WTC11 (cell line): Measurements from ENCODE around the gene MYF6.

Experiments
- ELF4 ChIP-seq: sonication (generic); formaldehyde crosslinking; IDR thresholded peaks from 2 replicates; pipeline ENCODE4 v1.8.1; 2022; ENCODE audit warnings: low read depth, mild to moderate bottlenecking, moderate library complexity, missing genetic modification reagents
- FOXJ3 ChIP-seq: sonication (generic); formaldehyde crosslinking; IDR thresholded peaks from 2 replicates; pipeline ENCODE4 v1.9.0; 2021; ENCODE audit warnings: missing genetic modification reagents, mild to moderate bottlenecking, borderline replicate concordance
- JUN ChIP-seq: sonication (generic); formaldehyde crosslinking; IDR thresholded peaks from 2 replicates; pipeline ENCODE4 v1.8.0; 2023; ENCODE audit warnings: mild to moderate bottlenecking, missing genetic modification reagents
- MAX ChIP-seq: sonication (generic); formaldehyde crosslinking; IDR thresholded peaks from 2 replicates; pipeline ENCODE4 v1.8.0; 2022; ENCODE audit warnings: mild to moderate bottlenecking, missing genetic modification reagents
- MYBL2 ChIP-seq: sonication (generic); formaldehyde crosslinking; IDR thresholded peaks from 2 replicates; pipeline ENCODE4 v1.8.1; 2023; ENCODE audit warnings: mild to moderate bottlenecking, moderate library complexity, missing genetic modification reagents
- NR2C2 ChIP-seq: sonication (generic); formaldehyde crosslinking; IDR thresholded peaks from 2 replicates; pipeline ENCODE4 v1.8.0; 2022; ENCODE audit warnings: mild to moderate bottlenecking, missing genetic modification reagents
- SP1 ChIP-seq: sonication (generic); formaldehyde crosslinking; conservative IDR thresholded peaks from 2 replicates; pipeline ENCODE4 v1.8.1; 2022; ENCODE audit warnings: missing genetic modification reagents
- ZBTB43 ChIP-seq: sonication (generic); formaldehyde crosslinking; IDR thresholded peaks from 2 replicates; pipeline ENCODE4 v1.8.1; 2023; ENCODE audit warnings: mild to moderate bottlenecking, missing genetic modification reagents
- ZNF671 ChIP-seq: fragments of 250-450 bp; sonication (Bioruptor Pico); IDR thresholded peaks from 2 replicates; pipeline ENCODE4 v1.8.0; 2021; ENCODE audit warnings: mild to moderate bottlenecking
- TF ChIP-seq, protein P1 (sequence below): fragments of 200-600 bp; IDR thresholded peaks from 2 replicates; pipeline ENCODE4 v1.8.0; 2022; ENCODE audit warnings: antibody characterized with exemption
- TF ChIP-seq, protein P2 (sequence below): sonication (generic); formaldehyde crosslinking; IDR thresholded peaks from 2 replicates; pipeline ENCODE4 v1.8.1; 2022; ENCODE audit warnings: low read depth, mild to moderate bottlenecking, moderate library complexity, missing genetic modification reagents, borderline replicate concordance

- TF ChIP-seq, protein P1, sequence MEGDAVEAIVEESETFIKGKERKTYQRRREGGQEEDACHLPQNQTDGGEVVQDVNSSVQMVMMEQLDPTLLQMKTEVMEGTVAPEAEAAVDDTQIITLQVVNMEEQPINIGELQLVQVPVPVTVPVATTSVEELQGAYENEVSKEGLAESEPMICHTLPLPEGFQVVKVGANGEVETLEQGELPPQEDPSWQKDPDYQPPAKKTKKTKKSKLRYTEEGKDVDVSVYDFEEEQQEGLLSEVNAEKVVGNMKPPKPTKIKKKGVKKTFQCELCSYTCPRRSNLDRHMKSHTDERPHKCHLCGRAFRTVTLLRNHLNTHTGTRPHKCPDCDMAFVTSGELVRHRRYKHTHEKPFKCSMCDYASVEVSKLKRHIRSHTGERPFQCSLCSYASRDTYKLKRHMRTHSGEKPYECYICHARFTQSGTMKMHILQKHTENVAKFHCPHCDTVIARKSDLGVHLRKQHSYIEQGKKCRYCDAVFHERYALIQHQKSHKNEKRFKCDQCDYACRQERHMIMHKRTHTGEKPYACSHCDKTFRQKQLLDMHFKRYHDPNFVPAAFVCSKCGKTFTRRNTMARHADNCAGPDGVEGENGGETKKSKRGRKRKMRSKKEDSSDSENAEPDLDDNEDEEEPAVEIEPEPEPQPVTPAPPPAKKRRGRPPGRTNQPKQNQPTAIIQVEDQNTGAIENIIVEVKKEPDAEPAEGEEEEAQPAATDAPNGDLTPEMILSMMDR: no peak
- TF ChIP-seq SP1 (no peak), ELF4 (CRISPR knock-in tag) (no peak), JUN (CRISPR knock-in tag) (no peak), FOXJ3 (CRISPR knock-in tag) (no peak), ZBTB43 (CRISPR knock-in tag) (no peak), NR2C2 (CRISPR knock-in tag) (no peak), ZNF671 (no peak), MAX (CRISPR knock-in tag) (no peak), MYBL2 (CRISPR knock-in tag) (no peak)
- TF ChIP-seq, protein P2, sequence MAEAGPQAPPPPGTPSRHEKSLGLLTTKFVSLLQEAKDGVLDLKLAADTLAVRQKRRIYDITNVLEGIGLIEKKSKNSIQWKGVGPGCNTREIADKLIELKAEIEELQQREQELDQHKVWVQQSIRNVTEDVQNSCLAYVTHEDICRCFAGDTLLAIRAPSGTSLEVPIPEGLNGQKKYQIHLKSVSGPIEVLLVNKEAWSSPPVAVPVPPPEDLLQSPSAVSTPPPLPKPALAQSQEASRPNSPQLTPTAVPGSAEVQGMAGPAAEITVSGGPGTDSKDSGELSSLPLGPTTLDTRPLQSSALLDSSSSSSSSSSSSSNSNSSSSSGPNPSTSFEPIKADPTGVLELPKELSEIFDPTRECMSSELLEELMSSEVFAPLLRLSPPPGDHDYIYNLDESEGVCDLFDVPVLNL (CRISPR knock-in tag): no peak
Observed at GRCh38 chr12:80707126-80707829, at the start of gene MYF6.
